ENCODE data around the gene OSBPL1A. TPM values are rescaled to one million over a fixed set of nuclear protein-coding genes. Genes with fewer than 3 reads are reported as not detected.

The OSBPL1A gene
- total and polyA plus RNA-seq, 2 of the 8 experiments (the other 6 are each of a cell fraction or from before 2014, with no cell fraction given): 53.2 to 74.9 TPM

GRCh38 chr18:24234850-24235418 lies 162.7 kb downstream of the OSBPL1A start (continued):
- TF ChIP-seq TEAD4 (IDR thresholded peaks at IDR 0.05; ENCODE audit: low read depth, low read length) (no peak), HDAC6 (IDR thresholded peaks at IDR 0.05; ENCODE audit: low read depth, low read length) (no peak), RFX5 (IDR thresholded peaks at IDR 0.05; ENCODE audit: borderline replicate concordance, low read depth, low read length) (no peak), CTCF (IDR thresholded peaks at IDR 0.05; ENCODE audit: control extremely low read depth in 1 of 3, insufficient read depth in 1 of 3, low read depth in 1 of 3, low read length in 3 of 3) (no peak), FOSL1 (IDR thresholded peaks at IDR 0.05; ENCODE audit: insufficient read depth, low read depth, low read length) (no peak), YY1 (IDR thresholded peaks at IDR 0.05; ENCODE audit: low read depth, low read length) (no peak), PHF8 (conservative IDR thresholded peaks at IDR 0.05; ENCODE audit: low read depth, low read length) (no peak), MAFK (IDR thresholded peaks at IDR 0.05; ENCODE audit: low read depth, low read length) (no peak)
